Measurements from ENCODE around the gene TMEM45A.

GRCh38 chr3:100486808-100487207 lies 5.6 kb upstream of the TMEM45A start:
- no peak for TF ChIP-seq CTCF (conservative IDR thresholded peaks at IDR 0.05; ENCODE audit: low read length)
- no peak for TF ChIP-seq EZH2phosphoT487 (IDR thresholded peaks at IDR 0.05; ENCODE audit: borderline replicate concordance, low read depth, low read length)

Measured in OCI-LY7 (cell line).